GM18519 (cell line): ENCODE data around the gene NBEA.

Source experiments
- ATAC-seq: cut with Tn5 transposase; IDR thresholded peaks from one replicate; pipeline ENCODE4 v1.9.1; 2021; ENCODE audit warnings: mild to moderate bottlenecking, moderate library complexity; ENCODE audit not compliant: unreplicated experiment, low FRiP score

NBEA gene

DNA sequence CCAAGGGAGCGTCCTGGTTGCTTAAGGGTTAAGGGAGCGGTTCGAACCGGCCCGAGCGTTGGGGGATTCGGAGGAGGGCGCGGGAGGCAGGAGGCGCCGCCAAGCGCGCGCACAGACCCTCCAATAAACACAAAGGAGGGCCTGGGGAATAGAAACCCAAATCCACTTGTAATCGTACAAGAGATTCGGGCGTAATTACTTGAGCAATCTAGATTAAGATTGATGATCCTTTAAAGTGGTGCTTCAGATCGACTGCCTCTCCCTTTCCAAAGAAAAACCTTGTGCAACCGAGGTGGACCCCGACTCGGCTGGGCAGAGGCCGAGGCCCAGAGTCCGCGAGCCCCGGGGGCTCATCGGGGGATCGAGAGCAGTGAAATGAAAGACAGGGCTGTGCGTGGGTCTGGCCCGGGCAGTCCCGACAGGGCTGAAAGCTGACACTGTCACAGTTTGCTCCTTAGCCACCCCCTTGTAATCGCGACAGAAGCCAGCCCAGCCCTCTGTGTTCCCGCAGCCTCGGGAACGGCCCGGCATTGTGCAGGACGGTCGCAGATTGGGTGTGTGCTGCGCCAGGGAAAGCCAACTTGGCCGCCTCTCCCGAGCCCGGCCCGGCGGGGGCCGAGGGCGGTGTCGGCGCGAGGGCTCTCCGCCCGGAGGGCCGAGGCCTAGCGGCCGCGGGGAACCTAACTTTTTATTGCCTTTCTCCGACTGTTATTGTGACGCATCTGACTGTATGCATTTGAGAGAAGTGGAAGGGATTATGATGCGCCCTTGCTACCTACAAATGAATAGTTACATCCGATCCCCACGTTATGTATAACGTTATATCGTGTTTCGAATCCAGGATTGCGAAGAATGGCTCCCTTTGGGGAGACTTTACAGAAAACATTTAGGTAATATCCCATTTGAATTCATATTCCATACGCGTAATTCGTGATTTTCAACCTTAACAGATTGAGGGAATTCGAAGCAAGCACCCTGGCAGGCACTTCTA lies 528.9 kb downstream of the NBEA start:
- no peak for ATAC-seq

GRCh38 chr13:35471706-35472322 lies 529.7 kb downstream of the NBEA start:
- no peak for ATAC-seq

GRCh38 chr13:35472323-35472881 lies 530.3 kb downstream of the NBEA start:
- no peak for ATAC-seq

DNA sequence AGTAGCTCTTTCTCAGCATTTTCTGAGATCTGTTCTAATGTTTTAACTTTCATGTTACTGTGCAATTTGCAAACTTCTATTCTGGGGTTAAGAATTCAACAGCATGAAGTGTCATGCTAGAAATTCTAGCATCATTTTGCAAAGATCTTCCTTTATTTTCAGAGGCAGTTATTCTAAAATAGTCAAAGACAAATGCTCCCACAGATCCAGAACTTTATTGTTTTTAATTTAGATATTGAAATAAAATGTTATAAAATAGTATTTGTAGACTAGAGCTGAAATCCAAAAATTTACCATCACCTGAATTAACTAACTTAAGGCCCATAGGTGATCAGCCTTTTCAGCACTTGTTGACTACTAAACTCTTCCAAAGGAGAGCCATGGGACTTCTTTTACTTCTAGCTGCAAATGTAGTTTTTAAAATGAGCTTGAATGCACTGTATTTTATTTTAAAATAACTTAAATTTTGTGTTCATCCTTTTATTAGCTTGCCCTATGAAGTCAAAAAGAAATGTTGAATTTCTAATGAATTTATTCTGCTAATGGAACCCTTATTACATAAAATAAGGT lies 531.2 kb downstream of the NBEA start:
- no peak for ATAC-seq

- no peak for ATAC-seq
Measured at GRCh38 chr13:35473802-35474201, 531.7 kb downstream of the NBEA start.

DNA sequence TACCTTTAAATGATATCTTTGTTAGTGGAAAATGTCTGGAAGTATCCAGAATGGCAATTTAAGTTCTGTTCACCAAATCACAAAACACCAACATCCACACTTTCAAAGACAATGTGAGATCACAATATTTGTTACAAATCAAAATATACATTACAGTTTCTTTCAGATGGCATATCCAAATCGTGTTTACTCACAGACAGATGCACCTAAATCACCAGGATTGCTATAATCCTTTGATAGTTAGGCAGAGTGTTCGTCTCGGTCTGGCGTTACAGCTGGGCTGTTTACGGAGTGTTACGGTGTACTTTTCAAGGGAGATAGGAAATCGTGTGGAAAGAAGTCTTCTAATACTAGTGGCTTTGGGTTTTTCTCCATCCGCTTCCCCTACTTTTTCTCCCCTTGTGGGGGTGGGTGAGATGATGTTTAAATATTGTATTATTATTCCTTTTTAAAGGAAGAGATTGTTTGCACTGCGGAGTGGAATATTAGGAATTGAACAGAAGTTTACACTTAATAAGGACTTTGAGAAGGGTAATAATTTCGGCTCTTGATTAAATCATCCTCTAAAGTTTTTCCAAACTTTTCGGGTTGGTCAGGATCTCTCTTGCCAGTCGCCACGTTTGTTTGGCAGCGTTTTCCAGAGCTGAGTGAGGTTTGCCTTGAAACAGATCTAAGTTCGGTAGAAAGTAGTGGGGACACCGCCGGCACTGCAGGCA lies 532.6 kb downstream of the NBEA start:
- ATAC-seq, result no peak

GRCh38 chr13:35475212-35475959 lies 533.3 kb downstream of the NBEA start:
- no peak for ATAC-seq

DNA sequence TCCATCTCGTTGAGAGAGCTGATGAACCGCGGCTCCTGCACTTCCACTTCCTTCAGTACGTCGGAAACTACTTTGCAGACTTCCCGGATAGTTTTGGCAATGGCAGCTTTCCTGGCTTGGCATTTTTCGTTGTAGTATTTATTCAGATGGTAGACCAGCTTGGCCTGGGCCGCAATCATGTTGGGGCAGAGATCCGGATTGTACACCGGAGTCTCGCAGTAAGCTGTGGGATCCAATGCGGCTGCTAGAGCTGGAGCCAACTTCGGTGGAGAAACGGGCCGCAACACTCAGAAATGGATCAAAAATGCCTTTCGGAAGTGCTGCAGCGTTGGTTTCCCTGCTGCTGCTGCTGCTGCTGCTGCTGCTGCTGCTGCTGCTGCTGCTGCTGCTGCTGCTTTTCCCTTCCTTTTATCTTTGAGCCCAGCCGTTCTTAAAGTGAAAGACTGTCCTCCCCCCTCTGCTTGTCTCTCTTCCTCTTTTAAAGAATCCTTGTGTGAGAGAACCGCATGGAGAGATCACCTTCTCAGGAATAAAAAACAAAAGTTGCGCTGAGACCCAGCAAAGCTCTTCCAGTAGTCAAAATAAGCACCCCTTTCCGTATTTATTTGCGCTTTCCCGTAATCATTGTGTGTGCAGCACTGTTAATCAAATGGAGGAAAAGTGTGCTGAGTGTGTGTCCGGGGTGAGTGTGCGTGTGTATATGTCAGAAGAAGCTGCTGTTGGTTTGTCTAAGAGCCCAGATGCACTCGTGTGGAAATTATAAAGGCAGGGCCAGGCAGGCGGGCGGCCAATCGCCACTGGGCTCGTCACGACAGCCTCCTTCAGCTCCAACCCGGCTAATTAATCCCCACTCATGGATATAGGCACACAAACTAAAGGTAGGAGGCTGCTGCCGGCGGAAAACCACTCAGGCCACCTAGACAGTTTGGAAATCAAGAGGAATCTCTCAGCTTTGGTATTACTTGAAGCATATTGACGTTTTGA lies 534.2 kb downstream of the NBEA start, which contains the start of gene MAB21L1:
TSS of gene MAB21L1 (minus strand) at position 730 of the 984 bp plus-strand sequence. CDS start at position 179, 551 bp downstream.
- ATAC-seq, result no peak

- ATAC-seq, result no peak
Measured at GRCh38 chr13:35477386-35477946, 535.4 kb downstream of the NBEA start.

- ATAC-seq, result no peak
Measured at GRCh38 chr13:35478271-35479037, 536.4 kb downstream of the NBEA start.

- no peak for ATAC-seq
Measured at GRCh38 chr13:35479038-35479492, 537.0 kb downstream of the NBEA start.

DNA sequence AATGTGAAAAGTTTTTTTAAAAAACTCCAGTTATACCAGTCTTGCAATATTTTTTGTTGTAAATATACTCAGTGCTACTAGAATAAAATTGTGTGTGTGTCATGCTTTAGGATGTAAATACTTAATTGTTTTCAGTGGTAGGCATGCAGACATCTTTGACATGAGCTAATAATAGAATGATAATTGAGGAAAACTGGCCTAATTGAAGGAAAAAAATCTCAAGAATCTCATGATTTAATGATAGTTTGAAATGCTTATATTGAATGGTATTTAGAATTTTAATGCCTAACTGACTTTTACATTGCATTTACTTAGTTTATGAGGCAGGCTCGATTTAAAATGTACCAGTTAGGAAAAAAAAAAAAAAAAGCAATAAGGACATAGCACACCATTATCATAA lies 537.6 kb downstream of the NBEA start:
- no peak for ATAC-seq

GRCh38 chr13:35480346-35480745 lies 538.3 kb downstream of the NBEA start:
- no peak for ATAC-seq

GRCh38 chr13:35481777-35482176 lies 539.7 kb downstream of the NBEA start:
- ATAC-seq, result no peak

- no peak for ATAC-seq
Measured at GRCh38 chr13:35482527-35482926, 540.5 kb downstream of the NBEA start.

DNA sequence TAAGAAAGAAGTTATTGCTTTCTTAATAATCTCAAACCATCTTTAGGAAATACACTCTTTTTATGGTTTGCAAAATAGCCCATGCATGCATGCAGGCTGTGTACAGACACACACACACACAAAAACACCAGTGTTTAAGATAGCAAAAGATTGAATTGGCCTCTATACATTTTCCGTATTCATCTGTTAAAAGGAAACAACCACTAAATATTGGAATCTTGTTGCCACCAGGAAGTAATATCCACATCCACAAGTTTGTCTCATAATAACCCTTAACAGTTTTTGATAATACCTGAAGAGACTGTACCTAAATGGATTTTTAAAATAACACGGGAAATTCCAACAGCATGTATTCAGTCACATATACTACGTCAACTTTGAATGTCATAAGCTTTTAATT lies 541.7 kb downstream of the NBEA start:
- ATAC-seq, result no peak

DNA sequence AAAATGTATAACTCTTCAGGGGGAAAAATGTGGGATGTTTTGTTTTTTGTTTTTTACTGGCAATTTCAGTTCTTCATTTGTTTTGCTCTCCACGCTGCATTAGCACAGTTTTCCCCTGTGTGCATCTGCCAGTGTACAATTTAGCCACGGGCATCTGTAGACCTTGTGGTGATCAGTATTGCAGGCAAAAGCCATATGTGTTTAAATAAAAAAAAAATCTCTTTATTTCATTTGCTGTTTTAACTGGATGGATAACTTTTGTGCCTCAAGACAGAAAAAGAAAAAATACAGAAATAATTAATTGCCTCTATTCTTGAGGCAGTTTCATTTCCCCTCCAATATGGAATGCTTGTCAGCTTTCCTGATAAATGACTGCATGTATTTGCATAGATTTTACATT lies 542.3 kb downstream of the NBEA start:
- no peak for ATAC-seq
